ENCODE measurements around the gene ZBTB45. TPM values are rescaled to one million over a fixed set of nuclear protein-coding genes. Genes with fewer than 3 reads are reported as not detected.

Gene ZBTB45
- polyA plus RNA-seq, 3 donors: 2.2 to 5.3 (median 2.6) TPM

DNA sequence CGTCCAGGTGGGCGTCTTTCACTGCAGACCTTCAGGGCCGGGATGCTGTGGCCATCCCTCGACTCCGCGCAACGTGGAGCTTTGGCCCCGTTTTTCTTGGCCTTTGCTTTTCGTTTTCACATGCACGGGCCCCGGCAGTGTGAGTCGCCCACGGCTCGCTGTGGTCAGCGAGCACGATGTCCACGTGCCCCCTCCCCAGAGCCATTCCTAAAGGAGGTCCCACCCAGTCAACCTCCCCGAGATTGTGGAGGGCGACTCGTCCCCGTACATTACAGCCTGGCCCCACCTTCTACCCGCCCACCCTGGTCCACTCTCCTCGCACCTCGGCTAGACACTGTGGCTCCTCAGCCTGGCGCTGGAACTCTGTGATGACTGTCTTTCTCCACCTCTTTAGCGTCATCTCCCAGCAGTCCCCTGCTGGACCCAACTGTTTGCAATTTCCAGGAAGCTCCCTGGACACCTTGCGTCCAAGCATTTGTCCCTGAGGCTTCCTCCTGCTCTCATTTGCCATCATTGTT, 43.1 kb downstream of the ZBTB45 start:
- Histone ChIP-seq H3K79me2 (ENCODE audit: insufficient read depth, low read length) (no peaks in the 10 kb centered on the region), H2AFZ (ENCODE audit: insufficient read depth, low read depth, low read length, poor library complexity, severe bottlenecking) (peak overlapping the region; percentile 92), H4K20me1 (ENCODE audit: insufficient read depth, low read length) (no peaks in the 10 kb centered on the region), H3K36me3 (replicated peaks in 1 of 2; ENCODE audit: control insufficient read depth in 1 of 2, insufficient read depth in 2 of 2, low read length in 2 of 2) (peaks cover 17 to 21% of the 10 kb centered on the region in 2 donors), H3K27me3 (ENCODE audit: control insufficient read depth in 2 of 2, insufficient read depth in 2 of 2, low read length in 2 of 2) (no peaks in the 10 kb centered on the region), H3K4me1 (ENCODE audit: control insufficient read depth in 1 of 2, insufficient read depth in 2 of 2, low read length in 2 of 2) (peaks cover 14 to 21% of the 10 kb centered on the region in 2 donors), H3K4me2 (replicated peaks; ENCODE audit: extremely low read depth, low read length, poor library complexity, severe bottlenecking) (peak overlapping the region; percentile 88), H3K27ac (ENCODE audit: low read depth in 1 of 2, low read length in 2 of 2) (peak overlapping the region; percentile 80 to 89), H3K4me3 (replicated peaks in 1 of 3; ENCODE audit: low read depth in 2 of 3, low read length in 3 of 3) (peak overlapping the region; percentile 54 to 81 (median 68)), H3K9me3 (replicated peaks in 1 of 2; ENCODE audit: control insufficient read depth in 1 of 2, insufficient read depth in 1 of 2, low read length in 2 of 2) (no peaks in the 10 kb centered on the region), H3K9ac (ENCODE audit: insufficient read depth, low read length, poor library complexity, severe bottlenecking) (peak overlapping the region; percentile 70)
- H3K36me3 Mint-ChIP-seq: peaks cover 21 to 27% of the 10 kb centered on the region in 2 donors
- TF ChIP-seq, protein P1, sequence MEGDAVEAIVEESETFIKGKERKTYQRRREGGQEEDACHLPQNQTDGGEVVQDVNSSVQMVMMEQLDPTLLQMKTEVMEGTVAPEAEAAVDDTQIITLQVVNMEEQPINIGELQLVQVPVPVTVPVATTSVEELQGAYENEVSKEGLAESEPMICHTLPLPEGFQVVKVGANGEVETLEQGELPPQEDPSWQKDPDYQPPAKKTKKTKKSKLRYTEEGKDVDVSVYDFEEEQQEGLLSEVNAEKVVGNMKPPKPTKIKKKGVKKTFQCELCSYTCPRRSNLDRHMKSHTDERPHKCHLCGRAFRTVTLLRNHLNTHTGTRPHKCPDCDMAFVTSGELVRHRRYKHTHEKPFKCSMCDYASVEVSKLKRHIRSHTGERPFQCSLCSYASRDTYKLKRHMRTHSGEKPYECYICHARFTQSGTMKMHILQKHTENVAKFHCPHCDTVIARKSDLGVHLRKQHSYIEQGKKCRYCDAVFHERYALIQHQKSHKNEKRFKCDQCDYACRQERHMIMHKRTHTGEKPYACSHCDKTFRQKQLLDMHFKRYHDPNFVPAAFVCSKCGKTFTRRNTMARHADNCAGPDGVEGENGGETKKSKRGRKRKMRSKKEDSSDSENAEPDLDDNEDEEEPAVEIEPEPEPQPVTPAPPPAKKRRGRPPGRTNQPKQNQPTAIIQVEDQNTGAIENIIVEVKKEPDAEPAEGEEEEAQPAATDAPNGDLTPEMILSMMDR (IDR thresholded peaks at IDR 0.05): no peak
- H3K4me3 Mint-ChIP-seq: peak overlapping the region; percentile 86 to 95
- peaks cover 2 to 6% (median 2%) of the 10 kb centered on the region in 3 donors for H3K27me3 Mint-ChIP-seq (ENCODE audit: low read depth in 3 of 3)
- intact Hi-C loops (cut with micrococcal nuclease): no loop called here
- WGBS (ENCODE audit: insufficient coverage): 5% methylated on average over 27 of the region's 27 CpGs
- peaks cover 17% of the 10 kb centered on the region for H3K4me1 Mint-ChIP-seq
- H3K9me3 Mint-ChIP-seq: no peaks in the 10 kb centered on the region
- peak overlapping the region; percentile 43 to 99 (median 95) for H3K27ac Mint-ChIP-seq
- DNase-seq: no peak

DNA sequence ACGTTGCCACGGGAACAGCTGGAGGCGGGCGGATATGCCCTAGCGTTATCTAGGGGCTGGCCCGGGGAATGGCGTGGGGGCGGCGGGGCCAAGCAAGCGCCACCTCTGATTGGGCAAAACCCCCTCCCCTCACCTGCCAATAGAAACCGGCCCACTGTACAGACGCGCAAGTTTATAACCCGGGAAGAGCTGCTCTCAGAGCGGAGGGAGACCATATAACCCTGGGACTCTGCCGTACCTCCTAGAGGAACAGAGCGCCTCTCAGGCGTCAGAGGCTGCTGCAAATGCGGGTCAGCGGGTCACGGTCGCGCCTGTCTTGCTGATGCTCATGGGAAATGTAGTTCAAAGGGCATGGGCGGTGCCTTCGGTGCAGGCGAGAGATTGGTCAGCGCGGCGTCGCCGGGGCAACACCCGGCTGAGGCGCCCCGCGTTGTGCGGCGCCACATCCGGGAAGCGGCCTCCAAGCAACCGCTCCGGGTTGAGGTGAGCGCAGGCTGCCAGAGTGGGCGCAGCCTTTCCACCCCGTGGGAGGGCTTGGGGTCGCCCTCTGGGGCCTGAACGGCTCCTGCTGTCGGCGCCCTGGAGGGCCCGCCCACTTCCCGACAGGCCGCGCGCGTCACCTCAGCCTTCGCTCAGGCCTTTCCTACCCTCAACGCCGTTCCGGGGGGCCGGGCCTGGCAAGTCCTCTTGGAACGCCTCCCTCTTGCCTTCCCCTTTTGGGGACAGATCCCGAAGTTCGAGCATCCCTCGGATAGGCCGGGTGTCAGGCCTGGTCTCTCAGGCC, 43.7 kb downstream of the ZBTB45 start, which contains the start of gene ZNF446:
TSS of gene ZNF446 (plus strand) at position 639 of the 784 bp plus-strand sequence. CDS start 867 bp downstream, outside the sequence.
- intact Hi-C loops (cut with micrococcal nuclease): no loop called here
- peak within 1 kb of the TSS; percentile 80 to 89 for H3K27ac ChIP-seq (ENCODE audit: low read depth in 1 of 2, low read length in 2 of 2)
- H3K9ac ChIP-seq (ENCODE audit: insufficient read depth, low read length, poor library complexity, severe bottlenecking): peak within 1 kb of the TSS; percentile 70
- no peaks in the 10 kb centered on the region for H3K9me3 ChIP-seq (replicated peaks in 1 of 2; ENCODE audit: control insufficient read depth in 1 of 2, insufficient read depth in 1 of 2, low read length in 2 of 2)
- Mint-ChIP-seq H3K9me3 (no peaks in the 10 kb centered on the region), H3K36me3 (peaks cover 24 to 27% of the 10 kb centered on the region in 2 donors), H3K27me3 (ENCODE audit: low read depth in 3 of 3) (peaks cover 2 to 6% (median 2%) of the 10 kb centered on the region in 3 donors), H3K4me3 (peak within 1 kb of the TSS; percentile 86 to 95), H3K27ac (peak within 1 kb of the TSS; percentile 94 to 99 (median 98)), H3K4me1 (peaks cover 17% of the 10 kb centered on the region)
- WGBS (ENCODE audit: insufficient coverage): 0% methylated on average over 60 of the region's 64 CpGs
- H3K4me2 ChIP-seq (replicated peaks; ENCODE audit: extremely low read depth, low read length, poor library complexity, severe bottlenecking): peak within 1 kb of the TSS; percentile 88
- peaks cover 14 to 21% of the 10 kb centered on the region in 2 donors for H3K4me1 ChIP-seq (ENCODE audit: control insufficient read depth in 1 of 2, insufficient read depth in 2 of 2, low read length in 2 of 2)
- H3K79me2 ChIP-seq (ENCODE audit: insufficient read depth, low read length): no peaks in the 10 kb centered on the region
- H3K4me3 ChIP-seq (replicated peaks in 1 of 3; ENCODE audit: low read depth in 2 of 3, low read length in 3 of 3): peak within 1 kb of the TSS; percentile 54 to 81 (median 68)
- H3K27me3 ChIP-seq (ENCODE audit: control insufficient read depth in 2 of 2, insufficient read depth in 2 of 2, low read length in 2 of 2): no peaks in the 10 kb centered on the region
- peaks cover 20 to 23% of the 10 kb centered on the region in 2 donors for H3K36me3 ChIP-seq (replicated peaks in 1 of 2; ENCODE audit: control insufficient read depth in 1 of 2, insufficient read depth in 2 of 2, low read length in 2 of 2)
- DNase-seq: peak; percentile 93 to 94 (median 94)
- no peaks in the 10 kb centered on the region for H4K20me1 ChIP-seq (ENCODE audit: insufficient read depth, low read length)
- TF ChIP-seq, protein P1 (IDR thresholded peaks at IDR 0.05): no peak
- peak within 1 kb of the TSS; percentile 92 for H2AFZ ChIP-seq (ENCODE audit: insufficient read depth, low read depth, low read length, poor library complexity, severe bottlenecking)

All from CD14-positive monocyte (primary cell).